Keratinocyte (primary cell): ENCODE results near the gene RNF212. TPM values are rescaled to one million over a fixed set of nuclear protein-coding genes. Genes with fewer than 3 reads are reported as not detected.

Experiments
- DNase-seq: peaks from one replicate; pipeline ENCODE4 v3.0.0-alpha.2; 2011; ENCODE audit warnings: low read depth, missing footprints, low spot score
- FAIRE-seq: peaks from 2 replicates; lab custom pipeline; 2011; peaks lifted over from hg19 to GRCh38; lab: Jason Lieb, UNC
- H2AFZ ChIP-seq: 2 replicates; pipeline ENCODE4 v1.6.0; 2012; ENCODE audit warnings: low read length, control low read depth, inconsistent platforms; ENCODE audit not compliant: control insufficient read depth
- H3K27ac ChIP-seq: 2 replicates; pipeline ENCODE4 v1.5.1; 2011; ENCODE audit warnings: low read length; ENCODE audit not compliant: control insufficient read depth, insufficient read depth
- H3K27me3 ChIP-seq: 3 replicates; pipeline ENCODE4 v1.6.0; 2011; ENCODE audit warnings: low read length; ENCODE audit not compliant: control insufficient read depth, insufficient read depth; ENCODE audit errors: extremely low read depth
- H3K36me3 ChIP-seq, 2 experiments: 2 replicates in 1 of 2; 3 replicates in 1 of 2; pipeline ENCODE4 v1.5.1; 2011; ENCODE audit warnings: low read length in 2 of 2, mild to moderate bottlenecking in 1 of 2; ENCODE audit not compliant: control insufficient read depth in 2 of 2, insufficient read depth in 2 of 2; ENCODE audit errors: extremely low read depth in 1 of 2
- H3K4me1 ChIP-seq: 3 replicates; pipeline ENCODE4 v1.5.1; 2011; ENCODE audit warnings: low read length; ENCODE audit not compliant: control insufficient read depth, insufficient read depth; ENCODE audit errors: extremely low read depth
- H3K4me2 ChIP-seq: 3 replicates; pipeline ENCODE4 v1.6.0; 2011; ENCODE audit warnings: low read depth, low read length; ENCODE audit not compliant: control insufficient read depth, insufficient read depth; ENCODE audit errors: extremely low read depth
- H3K4me3 ChIP-seq, 3 experiments: fragments of 200-600 bp in 1 of 3; sonication (generic) in 1 of 3; 2 replicates in 2 of 3; 3 replicates in 1 of 3; pipeline ENCODE4 v1.5.1; 2011 to 2016; ENCODE audit warnings: low read length in 3 of 3, mild to moderate bottlenecking in 3 of 3, control low read depth in 2 of 3, inconsistent platforms in 1 of 3, low read depth in 1 of 3, mixed read lengths in 1 of 3, mixed run types in 1 of 3, moderate library complexity in 1 of 3; ENCODE audit not compliant: control insufficient read depth in 2 of 3, insufficient read depth in 2 of 3; ENCODE audit errors: extremely low read depth in 1 of 3
- H3K79me2 ChIP-seq: 2 replicates; pipeline ENCODE4 v1.6.0; 2012; ENCODE audit warnings: low read length; ENCODE audit not compliant: control insufficient read depth, insufficient read depth
- H3K9ac ChIP-seq: 3 replicates; pipeline ENCODE4 v1.6.0; 2011; ENCODE audit warnings: low read length; ENCODE audit not compliant: control insufficient read depth, insufficient read depth; ENCODE audit errors: extremely low read depth
- H3K9me1 ChIP-seq: 3 replicates; pipeline ENCODE4 v1.6.0; 2011; ENCODE audit warnings: low read length; ENCODE audit not compliant: control insufficient read depth, insufficient read depth; ENCODE audit errors: extremely low read depth
- H3K9me3 ChIP-seq: 2 replicates; pipeline ENCODE4 v1.5.1; 2012; ENCODE audit warnings: low read depth, low read length; ENCODE audit not compliant: control insufficient read depth
- H4K20me1 ChIP-seq: 3 replicates; pipeline ENCODE4 v1.6.0; 2011; ENCODE audit warnings: low read length; ENCODE audit not compliant: control insufficient read depth, insufficient read depth; ENCODE audit errors: extremely low read depth
- CTCF ChIP-seq, 3 experiments: IDR thresholded peaks in 1 of 3; conservative IDR thresholded peaks in 1 of 3; optimal IDR thresholded peaks in 1 of 3; 2 replicates in 2 of 3; 3 replicates in 1 of 3; pipeline versions ENCODE3 to v1.5.1; 2011; ENCODE audit warnings: low read length in 3 of 3, mild to moderate bottlenecking in 3 of 3, moderate library complexity in 2 of 3, control low read depth in 1 of 3, inconsistent platforms in 1 of 3; ENCODE audit not compliant: insufficient read depth in 2 of 3; ENCODE audit errors: extremely low read depth in 1 of 3
- EZH2 ChIP-seq: IDR thresholded peaks from one replicate; pipeline ENCODE4 v1.6.1; 2012; ENCODE audit warnings: inconsistent platforms, mild to moderate bottlenecking, low read length, moderate library complexity
- dilution Hi-C: fragments of 300-500 bp; cut with MboI; formaldehyde crosslinking; loops from one replicate; pipeline ENCODE4 v1.7.0; 2020; ENCODE audit warnings: low sequenced_read_pairs; ENCODE audit not compliant: extremely low pct_ligation_motif_present
- polyA plus RNA-seq, 5 experiments: library from polyadenylated mRNA; depleted of rRNA in 3 of 5; stranded (reverse) in 3 of 5; stranded (forward) in 1 of 5; unstranded in 1 of 5; fragments of >200 nt; gene quantifications; 1 replicate in 1 of 5; 2 replicates in 3 of 5; 3 replicates in 1 of 5; pipeline versions ENCODE4 v1.2.1 to v1.2.3, GENCODE V29; 2011 to 2012; ENCODE audit warnings: missing spikeins in 2 of 5, low read depth in 1 of 5, low replicate concordance in 1 of 5

The RNF212 gene
- polyA plus RNA-seq, 1 donor (not counting 4 experiments of a cell fraction or from before 2014, with no cell fraction given), result 0.16 TPM

GRCh38 chr4:1065732-1066131, 47.6 kb downstream of the RNF212 start:
- FAIRE-seq (no peak), DNase-seq (no peak)
- H3K4me2 ChIP-seq, result no peak overlapping the region
- dilution Hi-C loops, result no loop called here
- H3K27ac ChIP-seq, result no peak overlapping the region
- TF ChIP-seq CTCF (optimal IDR thresholded peaks at IDR 0.05 in 1 of 3, IDR thresholded peaks at IDR 0.05 in 1 of 3, conservative IDR thresholded peaks at IDR 0.05 in 1 of 3; ENCODE audit: extremely low read depth in 1 of 3, insufficient read depth in 2 of 3, low read length in 3 of 3) (no peak), EZH2 (no peak)
- H3K4me3 ChIP-seq, result no peak overlapping the region
- no peaks in the 10 kb centered on the region for H3K79me2 ChIP-seq
- no peaks in the 10 kb centered on the region for H3K36me3 ChIP-seq
- H2AFZ ChIP-seq, result no peak overlapping the region
- H3K4me1 ChIP-seq, result no peaks in the 10 kb centered on the region
- no peaks in the 10 kb centered on the region for H3K9me3 ChIP-seq
- no peak overlapping the region for H3K9ac ChIP-seq
- no peaks in the 10 kb centered on the region for H3K9me1 ChIP-seq
- peaks cover 13% of the 10 kb centered on the region for H3K27me3 ChIP-seq
- H4K20me1 ChIP-seq, result no peaks in the 10 kb centered on the region

- Histone ChIP-seq H3K9me1 (no peaks in the 10 kb centered on the region), H3K79me2 (no peaks in the 10 kb centered on the region), H2AFZ (no peak overlapping the region), H3K27me3 (peaks cover 40% of the 10 kb centered on the region), H3K36me3 (no peaks in the 10 kb centered on the region), H3K4me2 (no peak overlapping the region), H3K27ac (no peak overlapping the region), H4K20me1 (no peaks in the 10 kb centered on the region), H3K9me3 (no peaks in the 10 kb centered on the region), H3K4me3 (no peak overlapping the region), H3K4me1 (no peaks in the 10 kb centered on the region), H3K9ac (no peak overlapping the region)
- TF ChIP-seq CTCF (optimal IDR thresholded peaks at IDR 0.05 in 1 of 3, IDR thresholded peaks at IDR 0.05 in 1 of 3, conservative IDR thresholded peaks at IDR 0.05 in 1 of 3; ENCODE audit: extremely low read depth in 1 of 3, insufficient read depth in 2 of 3, low read length in 3 of 3) (no peak), EZH2 (no peak)
- no peak for FAIRE-seq
- DNase-seq, result no peak
- dilution Hi-C loops, result no loop called here
These were observed 50.9 kb downstream of the RNF212 start for GRCh38 chr4:1062419-1062818.
